ENCODE results near the gene HELZ2.

The HELZ2 gene

GRCh38 chr20:63531686-63532448 is 42.2 kb downstream of the HELZ2 start:
- TF ChIP-seq ZFX (IDR thresholded peaks at IDR 0.05; ENCODE audit: borderline replicate concordance): no peak
- TF ChIP-seq, protein P1, sequence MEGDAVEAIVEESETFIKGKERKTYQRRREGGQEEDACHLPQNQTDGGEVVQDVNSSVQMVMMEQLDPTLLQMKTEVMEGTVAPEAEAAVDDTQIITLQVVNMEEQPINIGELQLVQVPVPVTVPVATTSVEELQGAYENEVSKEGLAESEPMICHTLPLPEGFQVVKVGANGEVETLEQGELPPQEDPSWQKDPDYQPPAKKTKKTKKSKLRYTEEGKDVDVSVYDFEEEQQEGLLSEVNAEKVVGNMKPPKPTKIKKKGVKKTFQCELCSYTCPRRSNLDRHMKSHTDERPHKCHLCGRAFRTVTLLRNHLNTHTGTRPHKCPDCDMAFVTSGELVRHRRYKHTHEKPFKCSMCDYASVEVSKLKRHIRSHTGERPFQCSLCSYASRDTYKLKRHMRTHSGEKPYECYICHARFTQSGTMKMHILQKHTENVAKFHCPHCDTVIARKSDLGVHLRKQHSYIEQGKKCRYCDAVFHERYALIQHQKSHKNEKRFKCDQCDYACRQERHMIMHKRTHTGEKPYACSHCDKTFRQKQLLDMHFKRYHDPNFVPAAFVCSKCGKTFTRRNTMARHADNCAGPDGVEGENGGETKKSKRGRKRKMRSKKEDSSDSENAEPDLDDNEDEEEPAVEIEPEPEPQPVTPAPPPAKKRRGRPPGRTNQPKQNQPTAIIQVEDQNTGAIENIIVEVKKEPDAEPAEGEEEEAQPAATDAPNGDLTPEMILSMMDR (IDR thresholded peaks at IDR 0.05): no peak
- no peak overlapping the region for H3K27ac ChIP-seq

DNA sequence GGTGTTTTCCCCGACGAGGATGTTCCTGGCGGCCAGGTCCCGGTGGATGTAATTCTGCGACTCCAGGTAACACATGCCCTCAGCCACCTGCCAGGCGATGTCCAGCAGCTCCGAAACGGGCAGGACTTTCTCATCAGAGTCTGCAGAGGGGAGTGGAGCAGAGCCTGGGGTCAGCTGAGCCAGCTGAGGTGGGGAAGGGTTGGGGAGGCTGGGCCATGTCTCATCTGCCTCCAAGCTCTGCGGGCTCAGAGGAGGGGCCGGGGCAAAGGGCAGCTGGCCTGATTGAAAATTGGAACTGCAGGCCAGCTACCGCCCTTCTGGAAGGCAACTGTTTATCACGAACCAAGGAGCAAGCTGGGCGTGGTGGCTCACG is 43.3 kb downstream of the HELZ2 start:
- no peak overlapping the region for H3K27ac ChIP-seq
- TF ChIP-seq ZFX (IDR thresholded peaks at IDR 0.05; ENCODE audit: borderline replicate concordance): no peak
- TF ChIP-seq, protein P1 (IDR thresholded peaks at IDR 0.05): no peak

- TF ChIP-seq ZFX (IDR thresholded peaks at IDR 0.05; ENCODE audit: borderline replicate concordance): no peak
- TF ChIP-seq, protein P1 (IDR thresholded peaks at IDR 0.05): no peak
- no peak overlapping the region for H3K27ac ChIP-seq
Observed at GRCh38 chr20:63529861-63530787, 43.9 kb downstream of the HELZ2 start.

- no peak overlapping the region for H3K27ac ChIP-seq
- TF ChIP-seq ZFX (IDR thresholded peaks at IDR 0.05; ENCODE audit: borderline replicate concordance): no peak
- TF ChIP-seq, protein P1 (IDR thresholded peaks at IDR 0.05): no peak
Observed at GRCh38 chr20:63529180-63529860, 44.7 kb downstream of the HELZ2 start.

DNA sequence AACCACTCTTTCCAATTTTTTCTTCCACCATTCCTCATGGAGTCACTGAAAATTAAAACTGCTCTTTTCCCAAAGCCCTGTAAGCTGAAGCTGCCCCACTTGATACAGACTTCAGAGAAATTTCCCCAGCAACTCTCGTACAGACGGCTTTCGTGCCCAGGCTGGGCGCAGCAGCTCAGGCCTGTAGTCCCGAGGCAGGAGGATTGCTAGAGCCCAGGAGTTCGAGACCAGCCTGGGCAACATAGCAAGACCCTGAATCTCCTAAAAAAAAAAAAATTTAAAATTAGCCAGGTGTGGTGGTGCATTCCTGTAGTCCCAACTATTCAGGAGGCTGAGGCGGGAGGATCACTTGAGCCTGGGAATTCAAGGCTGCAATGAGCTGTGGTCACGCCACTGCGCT is 46.9 kb downstream of the HELZ2 start:
- H3K27ac ChIP-seq: no peak overlapping the region
- TF ChIP-seq, protein P1 (IDR thresholded peaks at IDR 0.05): no peak
- TF ChIP-seq ZFX (IDR thresholded peaks at IDR 0.05; ENCODE audit: borderline replicate concordance): no peak

DNA sequence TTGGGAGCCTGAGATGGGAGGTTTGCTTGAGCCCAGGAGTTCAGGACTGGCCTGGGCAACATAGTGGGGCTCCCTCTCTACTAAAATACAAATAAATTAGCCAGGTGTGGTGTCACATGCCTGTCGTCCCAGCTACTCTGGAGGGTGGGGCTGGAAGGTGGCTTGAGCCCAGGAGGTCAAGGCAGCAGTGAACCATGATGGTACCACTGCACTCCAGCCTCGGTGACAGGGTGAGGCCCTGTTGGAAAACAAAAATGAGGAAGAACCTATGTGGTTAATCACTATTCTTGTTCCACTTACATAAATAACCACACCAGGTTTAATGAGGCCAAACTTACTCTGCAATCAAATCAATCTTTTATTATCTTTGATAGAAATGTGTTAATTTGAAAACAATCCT is 48.1 kb downstream of the HELZ2 start:
- no peak for TF ChIP-seq ZFX (IDR thresholded peaks at IDR 0.05; ENCODE audit: borderline replicate concordance)
- TF ChIP-seq, protein P1 (IDR thresholded peaks at IDR 0.05): no peak

More for the DNA sequence above, 48.1 kb downstream of the HELZ2 start:
- H3K27ac ChIP-seq: no peak overlapping the region
